Fibroblast of skin of left biceps (primary cell): ENCODE measurements around the gene PVR.
"Not testable (repeated sequence)": the region's sequence is repeated elsewhere in the genome, so short reads cannot be mapped to it uniquely, and the experiment has no call there.

Experiments used
- DNase-seq, 2 experiments: peaks; one replicate each; pipeline ENCODE4 v3.0.0-alpha.2; 2013; ENCODE audit warnings: low read depth in 2 of 2

Gene PVR

DNA sequence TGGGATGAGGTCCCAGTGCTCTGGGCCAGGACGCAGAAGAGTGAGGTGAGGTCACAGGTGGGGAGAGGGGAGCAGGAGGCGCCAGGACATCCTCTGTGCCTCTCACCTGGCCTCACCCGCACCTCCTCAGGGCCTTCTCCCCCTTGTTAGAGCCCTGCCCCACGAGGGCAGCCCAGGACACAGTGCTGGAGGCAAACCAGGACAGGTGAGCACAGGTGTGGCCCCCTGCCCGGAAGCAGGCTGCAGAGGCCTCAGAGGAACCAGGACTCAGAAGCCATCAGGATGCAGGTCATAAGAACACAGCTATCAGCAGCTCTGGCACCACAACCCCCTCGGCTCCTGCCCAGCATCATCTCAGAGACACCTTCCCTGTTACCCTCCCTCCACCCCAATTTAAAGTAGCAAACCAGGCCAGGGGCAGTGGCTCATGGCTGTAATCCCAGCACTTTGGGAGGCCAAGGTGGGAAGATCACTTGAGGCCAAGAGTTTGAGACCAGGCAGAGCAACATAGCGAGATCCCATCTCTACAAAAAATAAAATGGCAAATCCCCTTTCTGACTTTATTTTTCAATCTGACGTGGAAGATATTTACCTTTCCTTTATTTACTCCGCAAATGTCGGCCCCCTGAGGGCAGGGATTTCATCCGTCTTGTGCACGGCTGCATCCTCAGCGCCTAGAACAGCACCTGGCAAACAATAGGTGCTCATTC, 54.9 kb downstream of the PVR start, which contains the start of gene CEACAM16:
TSS of gene CEACAM16 (plus strand) at position 660 of the 710 bp plus-strand sequence. CDS start 2,306 bp downstream, outside the sequence.
- no peak for DNase-seq

DNA sequence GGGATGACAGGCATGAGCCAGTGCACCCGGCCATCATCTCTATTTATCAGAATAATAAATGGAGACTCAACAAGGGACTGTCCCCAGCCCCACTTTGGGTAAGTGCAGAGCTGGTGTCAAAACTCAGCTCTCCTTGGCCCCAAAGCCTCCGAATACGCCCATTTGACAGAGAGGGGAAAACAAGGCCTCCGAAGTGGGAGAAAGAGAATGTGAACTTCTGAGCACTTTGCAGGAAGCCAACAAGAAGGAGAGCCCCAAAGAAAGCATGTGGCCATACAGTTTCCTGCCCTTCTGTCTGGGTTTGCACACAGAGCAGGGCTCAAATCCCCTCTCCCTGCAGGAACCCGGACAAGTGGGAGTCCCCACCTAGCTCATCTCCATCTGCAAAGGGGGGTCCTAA, 56.8 kb downstream of the PVR start:
- DNase-seq: no peak

DNA sequence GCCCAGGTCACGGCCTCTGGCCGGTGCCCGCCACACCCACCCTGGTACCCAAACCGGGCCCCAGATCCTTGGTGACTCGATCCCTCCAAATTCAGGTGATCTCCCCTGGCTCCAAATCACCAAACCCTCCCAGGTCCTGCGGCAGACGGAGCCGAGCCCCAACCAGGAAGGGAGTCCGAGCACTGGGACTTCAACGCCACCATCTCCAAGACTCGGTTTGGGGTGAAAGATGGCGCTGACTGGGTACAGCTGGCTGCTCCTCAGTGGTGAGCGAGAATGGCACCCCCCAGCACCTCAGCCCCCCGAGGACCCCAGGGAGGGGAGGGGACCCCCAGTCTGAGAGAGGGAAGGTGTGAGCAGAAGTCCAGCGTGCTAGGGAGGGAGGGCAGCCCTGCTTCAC, 57.5 kb downstream of the PVR start:
- DNase-seq: no peak

DNA sequence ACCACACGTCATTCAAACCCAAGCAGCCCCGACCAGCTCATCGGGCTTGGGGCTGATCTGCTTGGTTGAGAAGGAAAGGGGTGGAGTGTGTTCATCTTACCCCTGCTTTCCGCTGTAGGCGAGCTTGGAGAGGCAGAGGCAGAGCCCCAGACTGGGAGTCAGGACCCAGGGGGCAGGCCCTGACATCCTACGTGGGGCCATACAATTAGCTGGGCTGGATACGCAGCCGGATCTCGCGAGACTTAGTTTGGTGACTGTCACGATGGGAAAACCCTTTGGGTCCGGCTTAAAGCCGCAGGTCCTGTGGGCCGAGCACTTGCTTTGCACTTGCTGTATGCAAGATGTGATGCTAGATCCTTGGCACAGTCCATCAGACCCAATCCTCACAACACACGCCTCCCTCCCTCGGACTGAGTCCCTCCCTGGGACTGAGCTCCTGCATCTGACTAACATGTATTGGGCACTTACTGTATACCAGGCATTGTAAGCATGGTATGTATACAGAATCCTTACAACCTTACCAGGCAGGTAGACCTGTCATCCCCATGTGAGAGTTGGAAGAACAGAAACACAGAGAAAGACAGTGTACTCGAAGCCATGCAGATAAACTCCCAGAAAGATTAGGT, 59.0 kb downstream of the PVR start:
- no peak for DNase-seq

DNA sequence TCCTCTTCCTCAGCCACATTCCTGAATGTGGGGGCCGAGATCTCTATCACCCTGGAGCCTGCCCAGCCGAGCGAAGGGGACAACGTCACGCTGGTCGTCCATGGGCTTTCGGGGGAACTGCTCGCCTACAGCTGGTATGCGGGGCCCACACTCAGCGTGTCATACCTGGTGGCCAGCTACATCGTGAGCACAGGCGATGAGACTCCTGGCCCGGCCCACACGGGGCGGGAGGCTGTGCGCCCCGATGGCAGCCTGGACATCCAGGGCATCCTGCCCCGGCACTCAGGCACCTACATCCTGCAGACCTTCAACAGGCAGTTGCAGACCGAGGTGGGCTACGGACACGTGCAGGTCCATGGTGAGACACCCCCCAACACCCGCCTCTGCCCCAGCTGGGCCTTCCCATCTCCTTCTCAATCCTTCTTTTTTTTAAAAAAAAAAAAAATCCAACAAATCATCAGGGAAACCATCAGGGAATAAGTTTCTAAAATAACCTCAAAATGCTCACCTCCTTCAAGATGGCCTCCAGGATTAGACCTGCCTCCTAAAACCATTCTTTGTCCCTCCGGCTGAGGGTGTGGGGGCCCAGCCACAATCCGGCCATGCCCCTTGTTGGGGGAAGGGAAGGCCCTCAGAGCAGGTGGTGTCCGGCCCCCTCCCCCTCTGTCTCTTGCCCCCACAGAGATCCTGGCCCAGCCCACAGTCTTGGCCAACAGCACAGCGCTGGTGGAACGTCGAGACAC, 59.8 kb downstream of the PVR start:
- DNase-seq: no peak

DNA sequence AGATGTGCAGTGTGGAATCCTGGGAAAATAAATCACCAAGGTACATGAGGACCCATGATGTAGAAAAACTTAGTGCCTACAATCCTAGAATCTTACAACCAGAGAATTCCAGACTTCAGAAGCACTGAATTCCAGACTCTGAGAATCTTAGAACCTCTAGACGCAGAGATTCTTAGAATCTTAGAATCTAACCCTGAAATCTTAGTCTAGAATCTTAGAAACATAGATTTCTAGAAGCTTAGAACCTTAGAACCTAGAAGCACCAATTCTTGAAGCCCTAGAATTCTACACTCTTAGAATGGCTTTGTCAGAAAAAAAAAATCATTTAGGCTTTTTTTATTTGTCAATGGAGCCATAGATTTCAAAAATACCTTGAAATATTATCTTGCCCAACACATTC, 61.3 kb downstream of the PVR start:
- no peak for DNase-seq

DNA sequence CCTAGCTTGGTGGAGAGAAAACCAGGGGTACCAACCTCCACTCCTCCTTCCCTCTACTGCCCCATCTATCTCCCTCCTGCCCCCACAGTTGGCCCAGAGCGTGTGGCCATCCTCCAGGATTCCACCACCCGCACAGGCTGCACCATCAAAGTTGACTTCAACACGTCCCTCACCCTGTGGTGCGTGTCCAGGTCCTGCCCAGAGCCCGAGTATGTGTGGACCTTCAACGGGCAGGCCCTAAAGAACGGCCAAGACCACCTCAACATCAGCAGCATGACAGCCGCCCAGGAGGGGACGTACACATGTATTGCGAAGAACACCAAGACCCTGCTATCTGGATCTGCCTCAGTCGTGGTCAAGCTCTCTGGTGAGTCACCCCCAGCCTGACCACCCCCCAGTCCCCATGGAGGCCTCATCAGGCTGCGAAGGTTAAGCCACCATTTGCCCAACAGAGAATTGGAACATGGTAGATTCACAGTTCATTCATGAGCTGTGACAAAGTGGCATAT, 61.8 kb downstream of the PVR start:
- no peak for DNase-seq

DNA sequence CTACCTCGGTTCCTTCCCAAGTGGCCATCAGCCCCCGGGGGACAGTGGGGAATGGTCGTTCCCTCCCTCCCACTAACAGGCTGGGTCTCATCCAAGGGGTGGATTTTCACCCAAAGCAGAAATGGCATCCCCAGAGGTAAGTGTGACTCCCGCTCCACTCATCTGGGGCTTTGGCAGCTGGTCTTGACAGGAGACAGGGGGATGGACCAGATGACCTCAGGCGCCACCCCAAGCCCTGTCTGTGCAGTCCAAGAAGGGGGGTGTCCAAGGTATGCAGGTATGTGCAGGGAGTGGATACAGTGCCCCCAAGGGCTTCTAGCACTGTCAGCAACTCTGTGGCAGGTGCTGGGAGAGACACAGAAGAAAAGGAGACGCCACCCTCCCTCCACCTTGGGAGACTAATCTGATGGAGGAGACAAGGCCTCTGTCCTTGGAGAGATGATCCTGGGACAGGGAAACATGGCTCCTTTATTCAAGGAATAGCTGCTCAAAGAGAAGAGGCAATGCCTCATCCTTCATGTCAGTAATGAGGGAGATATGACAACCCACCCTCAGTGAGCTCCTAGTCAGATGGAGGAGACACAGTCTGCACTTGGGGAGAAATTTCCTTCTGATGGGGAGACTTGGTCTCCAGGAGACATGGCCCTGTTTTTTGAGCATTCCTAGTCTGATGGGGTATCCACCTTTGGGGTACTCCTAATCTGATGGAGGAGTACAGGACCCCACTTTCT, 63.0 kb downstream of the PVR start:
- DNase-seq: no peak

DNA sequence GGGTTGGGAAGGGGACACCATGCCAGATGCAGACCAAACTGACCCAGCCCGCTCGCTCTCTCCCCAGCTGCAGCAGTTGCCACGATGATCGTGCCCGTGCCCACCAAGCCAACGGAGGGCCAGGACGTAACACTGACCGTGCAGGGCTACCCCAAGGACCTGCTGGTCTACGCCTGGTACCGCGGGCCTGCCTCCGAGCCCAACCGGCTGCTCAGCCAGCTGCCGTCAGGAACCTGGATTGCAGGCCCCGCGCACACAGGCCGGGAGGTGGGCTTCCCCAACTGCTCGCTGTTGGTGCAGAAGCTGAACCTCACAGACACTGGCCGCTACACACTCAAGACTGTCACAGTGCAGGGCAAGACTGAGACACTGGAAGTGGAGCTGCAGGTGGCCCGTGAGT, 64.1 kb downstream of the PVR start:
- DNase-seq: no peak

DNA sequence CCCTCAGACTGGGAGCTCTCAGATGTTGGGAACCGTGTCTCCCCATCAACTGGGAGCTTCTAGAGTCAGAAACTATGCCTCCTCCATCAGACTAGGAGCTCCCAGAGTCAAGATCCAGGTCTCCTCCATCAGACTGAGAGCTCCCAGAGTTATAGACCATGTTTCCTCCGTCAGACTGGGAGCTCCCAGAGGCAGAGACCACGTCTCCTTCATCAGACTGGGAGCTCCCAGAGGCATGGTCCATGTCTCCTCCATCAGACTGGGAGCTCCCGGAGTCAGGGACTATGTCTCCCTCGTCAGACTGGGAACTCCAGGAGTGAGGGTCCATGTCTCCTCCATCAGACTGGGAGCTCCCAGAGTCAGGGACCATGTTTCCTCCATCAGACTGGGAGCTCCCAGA, 65.2 kb downstream of the PVR start:
- no peak for DNase-seq

DNA sequence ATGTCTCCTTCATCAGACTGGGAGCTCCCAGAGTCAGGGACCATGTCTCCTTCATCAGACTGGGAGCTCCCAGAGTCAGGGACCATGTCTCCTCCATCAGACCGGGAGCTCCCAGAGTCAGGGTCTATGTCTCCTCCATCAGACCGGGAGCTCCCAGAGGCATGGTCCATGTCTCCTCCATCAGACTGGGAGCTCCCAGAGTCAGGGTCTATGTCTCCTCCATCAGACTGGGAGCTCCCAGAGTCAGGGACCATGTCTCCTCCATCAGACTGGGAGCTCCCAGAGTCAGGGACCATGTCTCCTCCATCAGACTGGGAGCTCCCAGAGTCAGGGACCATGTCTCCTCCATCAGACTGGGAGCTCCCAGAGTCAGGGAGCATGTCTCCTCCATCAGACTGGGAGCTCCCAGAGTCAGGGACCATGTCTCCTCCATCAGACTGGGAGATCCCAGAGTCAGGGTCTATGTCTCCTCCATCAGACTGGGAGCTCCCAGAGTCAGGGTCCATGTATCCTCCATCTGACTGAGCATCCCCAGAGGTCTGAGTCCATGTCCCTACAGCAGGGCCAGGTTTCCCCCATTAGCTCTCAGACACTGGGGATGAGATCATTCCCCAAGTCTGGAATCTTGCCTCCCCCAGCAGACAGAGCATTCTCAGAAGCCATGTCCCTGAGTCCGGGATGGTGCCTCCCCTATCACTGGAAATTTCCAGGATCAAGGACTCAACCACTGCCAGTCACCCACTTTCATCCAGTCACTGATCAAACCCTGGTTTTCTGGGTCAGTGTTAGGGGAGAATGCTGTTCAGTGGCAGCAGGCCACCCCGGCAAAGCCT, 65.9 kb downstream of the PVR start:
- DNase-seq: not testable (repeated sequence)

DNA sequence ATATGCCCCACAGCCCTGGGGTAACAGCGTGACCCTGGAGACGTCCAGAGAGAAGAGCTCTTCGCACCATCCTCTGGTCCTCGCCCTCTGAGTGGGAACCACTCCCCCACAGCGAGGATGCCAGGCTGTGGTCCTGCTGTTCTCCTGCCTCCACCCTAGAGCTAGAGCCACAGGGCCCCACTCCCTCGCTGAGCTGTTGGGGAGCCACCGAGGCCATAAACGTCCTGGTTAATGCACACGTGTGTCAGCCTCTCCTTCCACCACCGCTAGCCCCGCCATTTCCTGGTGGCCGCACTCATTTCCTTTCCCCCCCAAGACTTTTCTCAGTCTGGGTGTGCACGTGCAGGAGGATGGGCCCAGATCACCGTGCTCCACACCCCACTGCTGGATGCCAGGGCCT, 66.8 kb downstream of the PVR start:
- DNase-seq: no peak

DNA sequence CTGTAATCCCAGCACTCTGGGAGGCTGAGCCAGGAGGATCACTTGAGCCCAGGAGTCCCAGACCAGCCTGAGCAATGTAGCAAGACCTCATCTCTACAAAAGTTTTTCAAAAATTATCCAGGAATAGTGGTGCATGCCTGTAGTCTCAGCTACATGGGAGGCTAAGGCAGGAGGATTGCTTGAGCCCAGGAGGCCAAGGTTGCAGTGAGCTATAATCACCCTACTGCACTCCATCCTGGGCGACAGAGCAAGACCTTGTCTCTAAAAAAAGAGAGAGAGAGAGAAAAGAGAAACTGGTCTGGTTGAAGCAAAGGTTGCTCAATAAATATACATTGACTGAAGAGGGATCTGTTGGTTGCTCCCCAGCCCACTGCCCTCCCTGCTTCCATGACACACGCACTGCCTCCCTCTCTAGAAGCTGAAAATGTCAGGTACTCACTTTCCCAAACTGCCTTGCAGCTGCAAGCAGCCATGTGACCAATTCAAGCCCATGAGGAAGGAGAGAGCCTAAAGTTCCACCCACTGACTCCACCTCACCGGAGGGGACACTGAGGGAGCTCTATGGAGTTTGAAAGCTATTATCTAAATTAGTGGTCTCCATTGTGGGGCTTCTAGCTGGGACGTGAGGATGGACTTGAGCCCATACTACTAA, 69.3 kb downstream of the PVR start:
- no peak for DNase-seq
